NCI-H146 treated with DMSO at 0.1 percent for 48 hours (cell line): ENCODE data around the gene WNK2.
"Not testable (repeated sequence)": the region's sequence is repeated elsewhere in the genome, so short reads cannot be mapped to it uniquely, and the experiment has no call there.

Source experiments
- DNase-seq: peaks from one replicate; lab custom pipeline; 2025; ENCODE audit not compliant: unreplicated experiment; lab: John Stamatoyannopoulos, UW

Gene WNK2

GRCh38 chr9:93324191-93324834 is 140.4 kb downstream of the WNK2 start:
- no peak for DNase-seq

DNA sequence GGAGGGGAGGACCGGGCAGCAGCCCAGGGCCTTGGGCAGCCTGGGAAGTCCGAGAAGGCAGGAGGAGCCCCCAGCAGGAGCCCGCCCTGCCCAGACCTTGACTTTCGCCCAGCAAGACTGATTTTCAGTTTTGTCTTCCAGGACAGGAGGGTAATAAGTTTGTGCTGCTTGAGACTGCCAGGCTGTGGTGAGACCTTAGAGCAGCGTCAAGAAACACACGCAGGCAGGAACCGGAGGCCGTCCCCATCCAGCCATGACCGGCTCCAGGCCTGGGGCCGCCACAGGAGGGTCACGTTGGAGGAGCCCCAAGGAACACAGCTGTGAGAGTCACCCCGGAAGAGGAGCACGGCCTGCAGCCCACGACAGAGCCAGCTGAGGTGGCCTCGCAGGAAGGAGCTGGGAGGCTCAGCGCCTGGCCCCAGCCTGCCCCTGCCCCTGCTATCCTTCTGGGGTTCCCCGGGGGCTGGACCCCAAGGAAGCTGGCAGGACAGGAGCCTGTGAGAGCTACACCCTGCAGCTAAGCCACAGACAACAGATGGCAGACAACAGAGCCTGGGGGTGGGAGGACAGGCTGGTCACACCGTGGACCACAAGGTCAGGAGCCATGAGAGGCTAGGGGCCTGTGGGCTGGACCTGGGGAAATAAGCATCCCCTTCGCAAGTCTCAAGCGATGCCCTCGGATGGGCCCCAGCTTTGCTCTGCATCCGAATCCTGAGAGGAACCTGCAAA is 141.5 kb downstream of the WNK2 start:
- DNase-seq = no peak

GRCh38 chr9:93326056-93326455 is 142.1 kb downstream of the WNK2 start:
- DNase-seq = no peak

DNA sequence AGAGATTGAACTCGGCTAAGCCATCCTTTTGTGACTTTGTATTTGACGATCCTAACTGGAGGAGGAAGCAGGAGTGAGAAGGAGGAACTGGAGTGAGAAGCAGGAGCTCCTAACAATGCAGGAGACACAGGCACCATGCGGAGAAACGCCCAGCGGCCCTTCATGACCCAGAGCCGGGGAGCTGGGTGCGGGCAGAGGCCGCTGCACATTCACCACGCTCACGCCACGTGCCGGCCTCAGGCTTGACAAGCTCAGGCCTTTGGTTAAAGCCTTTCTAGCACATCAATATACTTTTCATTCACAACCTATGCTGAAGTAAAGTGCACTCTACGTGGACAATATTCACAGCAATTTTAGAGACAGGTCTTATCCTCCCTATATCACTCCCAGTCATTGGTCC is 142.7 kb downstream of the WNK2 start:
- DNase-seq = no peak

DNA sequence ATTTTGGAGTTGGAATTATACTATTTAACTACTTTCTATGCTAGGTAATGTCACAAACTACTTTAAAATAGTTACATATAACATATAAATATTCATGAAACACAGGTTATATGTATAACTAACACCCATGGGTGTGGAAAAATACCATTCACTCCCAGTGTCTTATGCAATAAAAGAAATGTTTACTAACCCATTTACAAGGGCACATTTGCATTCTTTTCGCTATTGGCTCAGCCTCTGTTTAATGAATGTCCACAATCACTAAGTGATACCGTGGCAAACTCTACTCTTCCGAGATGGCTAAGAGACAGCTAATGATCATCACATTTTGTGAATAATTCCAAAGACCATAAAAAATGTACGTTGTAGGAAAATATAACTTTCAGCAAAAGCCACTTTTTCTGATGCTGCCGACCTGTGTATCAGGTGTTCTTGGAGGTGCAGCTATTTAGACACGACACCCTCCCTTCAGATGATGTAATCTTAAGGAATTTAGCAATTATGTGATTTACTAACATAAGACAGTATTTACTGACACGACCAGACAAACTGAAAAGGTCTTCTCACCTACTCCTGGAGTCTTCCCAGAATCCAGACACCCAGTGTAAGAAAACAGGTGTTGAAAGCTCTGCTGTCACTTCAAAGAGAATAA is 145.8 kb downstream of the WNK2 start:
- no peak for DNase-seq

GRCh38 chr9:93332317-93332716 is 148.4 kb downstream of the WNK2 start:
- DNase-seq = no peak

DNA sequence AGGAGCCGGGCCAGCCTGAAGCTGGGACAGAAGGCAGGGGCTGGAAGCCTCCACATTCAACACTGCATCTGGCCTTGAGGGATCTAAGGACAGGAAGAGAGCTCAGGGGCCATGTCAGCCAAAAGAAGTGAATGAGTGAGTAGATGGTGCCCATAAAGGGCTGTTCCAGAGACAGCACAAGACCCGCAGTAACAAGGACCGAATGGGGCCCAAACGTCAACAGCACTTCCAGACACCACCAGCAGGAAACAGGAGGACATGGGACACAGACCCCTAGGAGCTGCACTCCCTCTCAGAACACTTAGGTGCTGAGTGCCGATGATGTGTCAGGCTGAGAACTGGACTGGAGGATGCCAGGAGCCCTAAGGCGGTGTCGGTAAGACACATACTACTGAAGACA is 152.8 kb downstream of the WNK2 start:
- DNase-seq = no peak

- DNase-seq = not testable (repeated sequence)
Measured at GRCh38 chr9:93338196-93338595, 154.3 kb downstream of the WNK2 start.

DNA sequence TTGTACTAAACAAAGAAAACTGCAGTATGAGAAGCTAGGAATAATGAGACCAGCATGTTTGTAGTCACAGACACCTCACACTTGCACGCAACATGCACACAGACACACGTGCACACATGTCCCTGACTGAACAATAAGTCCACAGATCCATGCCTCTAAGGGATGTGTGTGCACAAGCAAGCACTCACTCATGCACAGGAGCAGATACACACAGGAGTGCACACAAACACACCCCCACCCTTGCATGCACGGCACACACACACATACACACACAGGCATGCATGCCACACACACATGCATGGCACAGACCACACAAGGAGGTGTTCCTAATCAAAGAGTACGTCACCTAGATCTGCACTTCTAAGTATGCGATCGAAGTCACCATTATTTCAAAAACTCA is 156.2 kb downstream of the WNK2 start:
- no peak for DNase-seq

DNA sequence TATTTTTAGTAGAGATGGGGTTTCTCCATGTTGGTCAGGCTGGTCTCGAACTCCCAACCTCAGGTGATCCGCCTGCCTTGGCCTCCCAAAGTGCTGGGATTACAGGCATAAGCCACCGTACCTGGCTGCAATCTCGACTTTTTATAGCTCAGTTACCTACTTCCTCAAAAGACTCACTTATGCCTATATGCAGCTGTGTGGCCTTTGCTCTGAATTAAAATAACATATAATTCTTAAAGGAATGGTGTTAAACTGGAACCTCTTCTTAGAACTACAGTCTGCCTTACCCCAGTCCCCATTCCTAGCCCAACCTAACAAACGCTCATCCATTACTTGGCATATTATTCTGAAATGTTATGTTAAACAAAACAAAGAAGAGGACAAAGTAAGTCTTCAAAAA is 157.9 kb downstream of the WNK2 start:
- DNase-seq = not testable (repeated sequence)

GRCh38 chr9:93342428-93342827 is 158.5 kb downstream of the WNK2 start:
- DNase-seq = not testable (repeated sequence)

DNA sequence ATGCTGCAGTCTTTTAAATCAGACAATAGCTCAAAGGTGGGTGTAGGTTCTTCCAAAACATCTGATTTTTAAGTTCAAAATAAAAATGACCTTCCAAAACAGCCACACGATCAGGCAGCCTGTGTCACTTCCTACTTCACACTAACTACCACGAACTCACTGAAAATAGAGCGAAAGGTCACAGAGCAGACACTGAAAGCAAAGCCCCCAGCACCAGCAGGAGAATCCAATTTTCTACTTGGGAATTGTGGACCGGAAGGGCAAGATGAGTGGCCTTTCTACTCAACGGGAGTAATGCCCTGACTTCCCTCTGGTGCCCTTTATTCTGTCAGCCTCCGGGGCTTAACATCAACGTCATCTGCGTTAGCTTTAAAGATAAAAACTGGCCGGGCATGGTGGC is 159.7 kb downstream of the WNK2 start:
- DNase-seq = no peak

GRCh38 chr9:93345643-93346230 is 161.8 kb downstream of the WNK2 start:
- DNase-seq = no peak

- DNase-seq = no peak
Measured at GRCh38 chr9:93346231-93347112, 162.5 kb downstream of the WNK2 start.

GRCh38 chr9:93347371-93347975 is 163.5 kb downstream of the WNK2 start:
- DNase-seq = not testable (repeated sequence)

GRCh38 chr9:93353413-93354310 is 169.7 kb downstream of the WNK2 start:
- not testable (repeated sequence) for DNase-seq

DNA sequence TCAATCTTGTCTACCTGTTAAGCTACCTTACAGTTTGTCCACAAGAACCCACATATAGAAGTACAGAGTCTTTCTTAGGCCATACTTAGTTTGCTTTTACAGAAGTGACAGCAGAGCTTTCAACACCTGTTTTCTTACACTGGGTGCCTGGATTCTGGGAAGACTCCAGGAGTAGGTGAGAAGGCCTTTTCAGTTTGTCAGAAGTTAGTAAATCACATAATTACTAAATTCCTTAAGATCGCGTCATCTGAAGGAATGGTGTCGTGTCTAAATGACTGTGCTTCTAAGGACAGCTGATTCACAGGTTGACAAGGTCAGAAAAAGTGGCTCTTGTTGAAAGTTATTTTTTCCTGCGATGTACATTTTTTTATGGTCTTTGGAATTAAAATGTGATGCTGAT is 170.5 kb downstream of the WNK2 start:
- DNase-seq = no peak

DNA sequence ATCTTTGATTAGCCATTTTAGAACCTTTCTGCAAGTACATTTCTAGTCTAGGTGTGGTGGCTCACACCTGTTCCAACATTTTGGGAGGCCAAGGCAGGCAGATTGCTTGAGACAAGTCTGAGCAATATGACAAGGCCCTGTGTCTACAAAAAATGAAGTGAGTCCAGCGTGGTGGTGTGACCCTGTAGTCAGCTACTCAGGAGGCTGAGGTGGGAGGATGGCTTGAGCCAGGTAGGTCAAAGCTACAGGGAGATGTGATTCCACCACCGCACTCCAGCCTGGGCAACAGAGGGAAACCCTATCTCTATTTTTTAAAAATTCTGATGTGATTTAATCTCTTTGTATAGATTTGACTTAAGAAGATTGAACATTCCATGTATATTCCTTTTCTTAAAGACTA is 171.9 kb downstream of the WNK2 start:
- DNase-seq = no peak

GRCh38 chr9:93357649-93358048 is 173.7 kb downstream of the WNK2 start:
- DNase-seq = no peak
